ENCODE results near the gene RAB12. TPM values are rescaled to one million over a fixed set of nuclear protein-coding genes. Genes with fewer than 3 reads are reported as not detected.

Gene RAB12
- polyA plus RNA-seq, 1 experiment = 35.4 TPM

DNA sequence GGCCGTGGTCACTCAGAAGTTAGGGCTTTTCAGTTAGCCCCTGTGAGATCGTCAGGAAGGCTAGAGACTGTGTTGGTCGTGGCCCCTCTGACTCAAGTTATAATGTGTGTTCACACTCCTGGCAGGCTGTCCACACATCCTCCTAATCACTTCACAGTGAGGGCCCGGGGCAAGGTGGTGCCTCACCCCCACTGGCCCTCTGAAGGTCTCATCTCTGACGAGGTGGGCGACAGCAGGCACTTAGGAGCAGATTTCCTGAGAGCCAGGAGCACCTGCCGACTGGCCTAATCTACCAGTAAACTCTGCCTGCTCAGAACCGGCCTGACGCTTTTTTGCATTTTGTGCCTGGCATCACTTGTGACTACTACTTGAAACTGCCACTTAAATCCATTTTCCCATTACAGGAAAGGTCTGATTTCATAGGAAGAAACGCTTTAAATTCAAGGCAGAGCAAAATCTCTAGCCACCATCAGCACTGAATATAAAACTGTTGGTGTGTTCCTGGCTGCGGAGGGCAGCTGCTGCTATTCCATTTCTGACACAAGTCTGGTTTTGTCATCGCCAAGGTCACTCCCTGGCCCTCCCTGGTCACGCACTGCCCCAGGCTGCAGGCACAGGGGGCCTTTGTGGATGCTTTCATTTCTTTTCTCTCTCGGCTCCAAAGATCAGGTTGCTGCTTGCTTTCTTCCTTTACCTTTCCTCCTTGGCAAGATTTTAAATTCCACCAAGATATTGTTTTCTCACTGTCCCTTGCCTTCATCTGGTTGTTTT lies 48.0 kb downstream of the RAB12 start:
- Histone ChIP-seq H3K27me3 (ENCODE audit: control insufficient read depth, insufficient read depth, low read length) (no peaks in the 10 kb centered on the region), H3K9me3 (ENCODE audit: control insufficient read depth, insufficient read depth, low read length) (peaks cover 15% of the 10 kb centered on the region), H3K27ac (ENCODE audit: low read depth, low read length) (no peak overlapping the region), H3K4me3 (ENCODE audit: low read depth, low read length) (no peak overlapping the region)
- no peak for DNase-seq (ENCODE audit: low read depth, low spot score)
- TF ChIP-seq, protein P1, sequence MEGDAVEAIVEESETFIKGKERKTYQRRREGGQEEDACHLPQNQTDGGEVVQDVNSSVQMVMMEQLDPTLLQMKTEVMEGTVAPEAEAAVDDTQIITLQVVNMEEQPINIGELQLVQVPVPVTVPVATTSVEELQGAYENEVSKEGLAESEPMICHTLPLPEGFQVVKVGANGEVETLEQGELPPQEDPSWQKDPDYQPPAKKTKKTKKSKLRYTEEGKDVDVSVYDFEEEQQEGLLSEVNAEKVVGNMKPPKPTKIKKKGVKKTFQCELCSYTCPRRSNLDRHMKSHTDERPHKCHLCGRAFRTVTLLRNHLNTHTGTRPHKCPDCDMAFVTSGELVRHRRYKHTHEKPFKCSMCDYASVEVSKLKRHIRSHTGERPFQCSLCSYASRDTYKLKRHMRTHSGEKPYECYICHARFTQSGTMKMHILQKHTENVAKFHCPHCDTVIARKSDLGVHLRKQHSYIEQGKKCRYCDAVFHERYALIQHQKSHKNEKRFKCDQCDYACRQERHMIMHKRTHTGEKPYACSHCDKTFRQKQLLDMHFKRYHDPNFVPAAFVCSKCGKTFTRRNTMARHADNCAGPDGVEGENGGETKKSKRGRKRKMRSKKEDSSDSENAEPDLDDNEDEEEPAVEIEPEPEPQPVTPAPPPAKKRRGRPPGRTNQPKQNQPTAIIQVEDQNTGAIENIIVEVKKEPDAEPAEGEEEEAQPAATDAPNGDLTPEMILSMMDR (IDR thresholded peaks at IDR 0.05; ENCODE audit: low read depth, low read length) = no peak
- POLR2A ChIA-PET = no interaction called here
- CTCF ChIA-PET = interaction anchor here (2.5 to 4.9 kb wide), 2 partner anchors 39 to 326 kb away, joined by 10 to 31 read pairs; no protein-coding TSS in a partner anchor

DNA sequence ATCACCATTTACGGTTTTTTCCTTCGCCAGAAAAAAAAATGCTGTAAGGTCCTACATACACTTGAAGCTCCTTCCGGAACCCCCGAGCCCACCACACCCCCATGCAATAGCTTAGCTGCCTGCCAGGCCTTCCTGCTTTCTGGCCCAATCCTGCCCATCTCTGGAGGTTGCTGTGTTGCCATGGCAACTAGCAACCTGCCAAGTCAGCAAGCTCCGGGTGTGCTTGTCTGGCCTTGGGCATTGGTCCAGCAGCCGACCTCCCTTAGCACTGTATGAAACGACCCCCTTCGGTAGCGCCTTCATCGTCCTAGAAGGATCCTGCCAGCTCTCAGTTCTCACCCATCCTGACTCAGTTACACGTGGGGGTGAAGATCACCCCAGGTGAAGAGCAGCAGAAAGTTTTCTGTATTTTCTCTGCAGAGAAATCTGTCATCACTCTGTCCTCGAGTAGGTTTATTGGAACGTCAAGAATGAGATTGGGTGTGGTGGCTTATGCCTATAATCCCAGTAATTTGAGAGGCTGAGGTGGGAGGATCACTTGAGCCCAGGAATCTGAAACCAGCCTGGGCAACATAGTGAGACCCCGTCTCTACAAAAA lies 48.7 kb downstream of the RAB12 start:
- no peak for DNase-seq (ENCODE audit: low read depth, low spot score)
- TF ChIP-seq, protein P1 (IDR thresholded peaks at IDR 0.05; ENCODE audit: low read depth, low read length) = no peak
- CTCF ChIA-PET = interaction anchor here (2.5 kb wide), 1 partner anchor 38 kb away, joined by 10 read pairs; no protein-coding TSS in a partner anchor

DNA sequence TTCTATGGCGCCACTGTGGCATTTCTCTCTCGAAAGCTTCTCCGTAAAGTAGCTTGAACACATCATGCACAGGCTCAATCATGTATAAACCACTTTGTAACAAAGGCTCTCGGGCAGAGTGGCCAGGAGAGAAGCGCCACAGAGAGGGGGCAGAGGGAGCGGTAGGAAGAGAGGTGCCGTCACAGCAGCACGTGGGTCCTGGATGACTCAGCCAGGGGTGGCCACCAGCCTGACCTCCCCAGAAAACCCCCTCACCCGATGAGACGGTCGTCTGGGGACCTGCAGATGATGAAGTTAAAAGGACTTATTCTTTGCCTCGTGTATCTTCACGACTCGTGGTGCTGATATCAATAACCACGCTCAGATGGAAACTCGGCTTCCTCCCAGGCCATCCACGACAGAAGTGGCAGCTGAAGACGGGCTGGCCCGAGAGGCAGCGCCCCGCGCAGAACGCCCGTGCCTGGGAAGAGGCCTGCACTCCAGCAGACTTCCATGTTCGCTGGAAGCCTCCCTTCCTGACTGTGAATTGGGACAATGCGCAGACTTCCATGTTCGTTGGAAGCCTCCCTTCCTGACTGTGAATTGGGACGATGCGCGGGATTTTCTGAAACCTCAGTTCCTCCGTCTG lies 49.7 kb downstream of the RAB12 start:
- ChIA-PET CTCF (interaction anchor here (2.5 kb wide), 1 partner anchor 37 kb away, joined by 10 read pairs; no protein-coding TSS in a partner anchor), POLR2A (interaction anchor here (0.6 kb wide), 1 partner anchor 38 kb away, joined by 4 read pairs; no protein-coding TSS in a partner anchor)
- Histone ChIP-seq H3K9me3 (ENCODE audit: control insufficient read depth, insufficient read depth, low read length) (peaks cover 15% of the 10 kb centered on the region), H3K27ac (ENCODE audit: low read depth, low read length) (no peak overlapping the region), H3K4me3 (ENCODE audit: low read depth, low read length) (no peak overlapping the region), H3K27me3 (ENCODE audit: control insufficient read depth, insufficient read depth, low read length) (no peaks in the 10 kb centered on the region)
- TF ChIP-seq, protein P1 (IDR thresholded peaks at IDR 0.05; ENCODE audit: low read depth, low read length) = no peak
- DNase-seq (ENCODE audit: low read depth, low spot score) = no peak

More for the DNA sequence above, 48.7 kb downstream of the RAB12 start:
- H3K27me3 ChIP-seq (ENCODE audit: control insufficient read depth, insufficient read depth, low read length) = no peaks in the 10 kb centered on the region
- H3K27ac ChIP-seq (ENCODE audit: low read depth, low read length) = peak overlapping the region; percentile 21
- POLR2A ChIA-PET = no interaction called here
- H3K9me3 ChIP-seq (ENCODE audit: control insufficient read depth, insufficient read depth, low read length) = peaks cover 15% of the 10 kb centered on the region
- H3K4me3 ChIP-seq (ENCODE audit: low read depth, low read length) = no peak overlapping the region

DNA sequence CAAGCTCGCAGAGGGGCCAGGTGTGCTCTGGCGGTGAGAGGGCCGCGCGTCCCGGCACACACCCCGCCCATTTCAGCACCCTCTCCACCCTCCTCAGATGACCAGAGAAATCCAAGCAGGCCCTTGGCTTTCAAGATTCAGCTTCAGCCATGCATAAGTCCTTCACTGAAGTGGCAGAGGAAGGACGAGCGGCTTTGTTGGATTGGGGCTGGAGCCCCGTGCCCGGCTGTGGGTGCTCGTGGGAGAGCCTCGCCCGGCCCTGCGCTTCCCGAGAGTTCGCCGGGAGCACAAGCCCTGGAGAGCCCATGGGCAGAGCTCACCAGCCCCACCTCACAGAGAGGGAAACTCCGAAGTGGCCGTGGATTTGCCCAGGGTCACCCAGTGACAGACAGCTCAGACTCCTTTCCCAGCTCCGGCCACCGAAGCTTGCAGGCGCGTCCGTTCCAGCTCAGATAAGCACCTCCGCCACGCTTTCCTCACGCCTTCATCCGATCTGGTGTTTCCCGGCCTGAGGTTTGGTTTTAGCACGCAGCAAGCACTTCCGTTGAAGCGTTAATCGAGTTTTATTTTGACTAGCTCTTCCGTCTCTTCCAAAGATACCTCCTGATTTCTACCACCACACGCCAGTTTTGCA lies 50.5 kb downstream of the RAB12 start:
- TF ChIP-seq, protein P1 (IDR thresholded peaks at IDR 0.05; ENCODE audit: low read depth, low read length) = no peak
- no peak for DNase-seq (ENCODE audit: low read depth, low spot score)
- Histone ChIP-seq H3K9me3 (ENCODE audit: control insufficient read depth, insufficient read depth, low read length) (peaks cover 15% of the 10 kb centered on the region), H3K27me3 (ENCODE audit: control insufficient read depth, insufficient read depth, low read length) (no peaks in the 10 kb centered on the region), H3K4me3 (ENCODE audit: low read depth, low read length) (no peak overlapping the region), H3K27ac (ENCODE audit: low read depth, low read length) (no peak overlapping the region)
- ChIA-PET POLR2A (no interaction called here), CTCF (interaction anchor here (2.2 to 2.4 kb wide), 2 partner anchors 36 to 328 kb away, joined by 9 to 22 read pairs; no protein-coding TSS in a partner anchor)
